Fibroblast of villous mesenchyme (primary cell): ENCODE results near the gene ARHGAP6. TPM values are rescaled to one million over a fixed set of nuclear protein-coding genes. Genes with fewer than 3 reads are reported as not detected.

Experiments used
- DNase-seq: peaks from one replicate; pipeline ENCODE4 v3.0.0-alpha.2; 2010; ENCODE audit warnings: low read depth
- H3K4me3 ChIP-seq: 2 replicates; pipeline ENCODE4 v1.5.1; 2011; ENCODE audit warnings: low read depth, mild to moderate bottlenecking, low read length
- CTCF ChIP-seq: IDR thresholded peaks from 2 replicates; pipeline ENCODE4 v1.5.1; 2012; ENCODE audit warnings: low read depth, mild to moderate bottlenecking, low read length; ENCODE audit not compliant: insufficient read depth
- total RNA-seq: library from RNA; depleted of rRNA; stranded (reverse); fragments of >200 nt; gene quantifications from 2 replicates; pipeline ENCODE4 v1.2.3, GENCODE V29; 2012

ARHGAP6 gene
- total RNA-seq, 1 donor: 1.7 TPM

- TF ChIP-seq CTCF: no peak
- DNase-seq: peak; percentile 28
- H3K4me3 ChIP-seq: no peak overlapping the region
Observed at GRCh38 chrX:11464836-11465463, 200.8 kb downstream of the ARHGAP6 start.

- no peak for TF ChIP-seq CTCF
- DNase-seq: peak; percentile 19
Observed at GRCh38 chrX:11464380-11464779, 201.3 kb downstream of the ARHGAP6 start.

GRCh38 chrX:11462648-11463047 lies 203.1 kb downstream of the ARHGAP6 start:
- no peak for TF ChIP-seq CTCF
- DNase-seq: no peak
- H3K4me3 ChIP-seq: no peak overlapping the region

More at GRCh38 chrX:11464380-11464779, 201.3 kb downstream of the ARHGAP6 start:
- H3K4me3 ChIP-seq: no peak overlapping the region

GRCh38 chrX:11462136-11462535 lies 203.6 kb downstream of the ARHGAP6 start:
- DNase-seq: no peak
- TF ChIP-seq CTCF: no peak
- no peak overlapping the region for H3K4me3 ChIP-seq

GRCh38 chrX:11461201-11462001 lies 204.3 kb downstream of the ARHGAP6 start:
- TF ChIP-seq CTCF: no peak
- DNase-seq: peak; percentile 71
- H3K4me3 ChIP-seq: no peak overlapping the region

GRCh38 chrX:11460347-11460746 lies 205.4 kb downstream of the ARHGAP6 start:
- no peak for DNase-seq
- no peak overlapping the region for H3K4me3 ChIP-seq
- TF ChIP-seq CTCF: peak; percentile 13

- DNase-seq: no peak
- H3K4me3 ChIP-seq: no peak overlapping the region
- TF ChIP-seq CTCF: no peak
Observed at GRCh38 chrX:11458170-11458569, 207.6 kb downstream of the ARHGAP6 start.
